HUES6 (cell line): Measurements from ENCODE around the gene SLC39A1.

Experiments used
- H3K27ac ChIP-seq: 2 replicates; pipeline ENCODE4 v1.7.0; 2013; ENCODE audit warnings: low read depth, mild to moderate bottlenecking, low read length, inconsistent platforms
- H3K27me3 ChIP-seq: 2 replicates; pipeline ENCODE4 v1.6.1; 2013; ENCODE audit warnings: low read length; ENCODE audit not compliant: control insufficient read depth, insufficient read depth
- H3K36me3 ChIP-seq: 2 replicates; pipeline ENCODE4 v1.6.1; 2013; ENCODE audit warnings: low read length; ENCODE audit not compliant: control insufficient read depth, insufficient read depth
- H3K4me1 ChIP-seq: 2 replicates; pipeline ENCODE4 v1.6.1; 2013; ENCODE audit warnings: low read length; ENCODE audit not compliant: control insufficient read depth, insufficient read depth
- H3K4me3 ChIP-seq: 2 replicates; pipeline ENCODE4 v1.5.1; 2013; ENCODE audit warnings: low read depth, low read length
- H3K9ac ChIP-seq: one replicate; pipeline ENCODE4 v1.6.1; 2013; ENCODE audit warnings: mild to moderate bottlenecking, low read length
- H3K9me3 ChIP-seq: 2 replicates; pipeline ENCODE4 v1.6.1; 2013; ENCODE audit warnings: low read depth, low read length; ENCODE audit not compliant: control insufficient read depth, insufficient read depth

SLC39A1 gene

GRCh38 chr1:153928245-153928644 lies 35.1 kb downstream of the SLC39A1 start:
- Histone ChIP-seq H3K27me3 (no peaks in the 10 kb centered on the region), H3K27ac (no peak overlapping the region), H3K4me3 (no peak overlapping the region), H3K9me3 (no peaks in the 10 kb centered on the region), H3K4me1 (no peaks in the 10 kb centered on the region), H3K36me3 (peaks cover 37% of the 10 kb centered on the region), H3K9ac (no peak overlapping the region)

GRCh38 chr1:153926405-153926804 lies 36.9 kb downstream of the SLC39A1 start:
- Histone ChIP-seq H3K9me3 (no peaks in the 10 kb centered on the region), H3K27me3 (no peaks in the 10 kb centered on the region), H3K9ac (no peak overlapping the region), H3K27ac (no peak overlapping the region), H3K4me3 (no peak overlapping the region), H3K4me1 (no peaks in the 10 kb centered on the region), H3K36me3 (peaks cover 22% of the 10 kb centered on the region)

GRCh38 chr1:153922972-153923925 lies 40.1 kb downstream of the SLC39A1 start, which contains the start of gene GATAD2B:
Gene GATAD2B, minus strand, starts transcription at chr1:153922972. Its CDS starts 94,625 bp downstream, at chr1:153828347.
- H3K9ac ChIP-seq: peak within 1 kb of the TSS; percentile 90
- peak within 1 kb of the TSS; percentile 79; the same call in 1 of the 2 replicates for H3K27ac ChIP-seq
- H3K9me3 ChIP-seq: no peaks in the 10 kb centered on the region
- H3K4me1 ChIP-seq: peaks cover 17% of the 10 kb centered on the region
- peak within 1 kb of the TSS; percentile 83 for H3K4me3 ChIP-seq
- peaks cover 9% of the 10 kb centered on the region; the same call in 1 of the 2 replicates for H3K36me3 ChIP-seq
- H3K27me3 ChIP-seq: no peaks in the 10 kb centered on the region

GRCh38 chr1:153922076-153922971 lies 41.0 kb downstream of the SLC39A1 start:
- peaks cover 17% of the 10 kb centered on the region for H3K4me1 ChIP-seq

GRCh38 chr1:153921803-153922075 lies 41.6 kb downstream of the SLC39A1 start:
- Histone ChIP-seq H3K9ac (peak overlapping the region; percentile 90), H3K9me3 (no peaks in the 10 kb centered on the region), H3K4me3 (peak overlapping the region; percentile 83), H3K27me3 (no peaks in the 10 kb centered on the region), H3K27ac (peak overlapping the region; percentile 79; the same call in 1 of the 2 replicates), H3K36me3 (peaks cover 13% of the 10 kb centered on the region), H3K4me1 (peaks cover 17% of the 10 kb centered on the region)

More at GRCh38 chr1:153922076-153922971, 41.0 kb downstream of the SLC39A1 start:
- no peaks in the 10 kb centered on the region for H3K9me3 ChIP-seq
- peak overlapping the region; percentile 83 for H3K4me3 ChIP-seq
- peaks cover 13% of the 10 kb centered on the region for H3K36me3 ChIP-seq
- peak overlapping the region; percentile 79; the same call in 1 of the 2 replicates for H3K27ac ChIP-seq
- H3K9ac ChIP-seq: peak overlapping the region; percentile 90
- no peaks in the 10 kb centered on the region for H3K27me3 ChIP-seq

GRCh38 chr1:153921080-153921802 lies 42.1 kb downstream of the SLC39A1 start:
- Histone ChIP-seq H3K27ac (peak overlapping the region; percentile 79; the same call in 1 of the 2 replicates), H3K36me3 (peaks cover 15% of the 10 kb centered on the region), H3K9me3 (no peaks in the 10 kb centered on the region), H3K4me3 (peak overlapping the region; percentile 83), H3K27me3 (no peaks in the 10 kb centered on the region), H3K4me1 (peaks cover 17% of the 10 kb centered on the region), H3K9ac (peak overlapping the region; percentile 90)

- Histone ChIP-seq H3K27ac (no peak overlapping the region), H3K36me3 (peaks cover 17% of the 10 kb centered on the region), H3K9me3 (no peaks in the 10 kb centered on the region), H3K4me3 (peak overlapping the region; percentile 83), H3K27me3 (no peaks in the 10 kb centered on the region), H3K9ac (peak overlapping the region; percentile 30), H3K4me1 (peaks cover 17% of the 10 kb centered on the region)
These were observed 43.2 kb downstream of the SLC39A1 start for GRCh38 chr1:153919876-153920852.

- Histone ChIP-seq H3K27ac (no peak overlapping the region), H3K36me3 (peaks cover 20% of the 10 kb centered on the region), H3K9me3 (no peaks in the 10 kb centered on the region), H3K4me1 (peaks cover 17% of the 10 kb centered on the region), H3K4me3 (no peak overlapping the region), H3K27me3 (no peaks in the 10 kb centered on the region), H3K9ac (no peak overlapping the region)
These were observed 47.0 kb downstream of the SLC39A1 start for GRCh38 chr1:153916297-153916696.

- Histone ChIP-seq H3K27ac (no peak overlapping the region), H3K27me3 (no peaks in the 10 kb centered on the region), H3K9me3 (no peaks in the 10 kb centered on the region), H3K4me1 (no peaks in the 10 kb centered on the region), H3K9ac (no peak overlapping the region), H3K4me3 (no peak overlapping the region), H3K36me3 (peaks cover 11% of the 10 kb centered on the region; the same call in 1 of the 2 replicates)
These were observed 51.0 kb downstream of the SLC39A1 start for GRCh38 chr1:153912349-153912748.
